SW 1271 (cell line): ENCODE results near the gene TNFRSF19.

Source experiments
- DNase-seq, 2 experiments: peaks; one replicate each; lab custom pipeline; 2025; lab: John Stamatoyannopoulos, UW

Gene TNFRSF19

DNA sequence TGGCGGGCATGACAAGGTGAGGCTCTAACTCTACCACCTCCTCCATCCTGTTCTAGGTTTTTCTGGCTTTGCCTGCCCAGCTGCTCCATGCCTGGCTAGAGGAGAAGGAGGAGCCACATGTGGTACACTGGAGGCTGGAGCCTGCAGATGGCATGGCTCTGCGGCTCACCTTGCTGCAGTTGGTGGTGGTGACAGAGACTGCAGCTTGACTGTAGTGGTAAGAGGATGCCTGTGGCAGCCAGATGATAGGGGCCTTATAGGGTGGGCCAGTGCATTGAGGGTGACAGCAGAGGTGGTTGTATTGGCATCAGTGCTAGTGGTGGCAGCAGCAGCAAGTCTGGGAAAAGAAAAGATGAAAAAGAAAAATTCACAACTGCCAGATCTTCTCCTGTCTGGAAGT is 146.2 kb downstream of the TNFRSF19 start:
- DNase-seq: no peak

DNA sequence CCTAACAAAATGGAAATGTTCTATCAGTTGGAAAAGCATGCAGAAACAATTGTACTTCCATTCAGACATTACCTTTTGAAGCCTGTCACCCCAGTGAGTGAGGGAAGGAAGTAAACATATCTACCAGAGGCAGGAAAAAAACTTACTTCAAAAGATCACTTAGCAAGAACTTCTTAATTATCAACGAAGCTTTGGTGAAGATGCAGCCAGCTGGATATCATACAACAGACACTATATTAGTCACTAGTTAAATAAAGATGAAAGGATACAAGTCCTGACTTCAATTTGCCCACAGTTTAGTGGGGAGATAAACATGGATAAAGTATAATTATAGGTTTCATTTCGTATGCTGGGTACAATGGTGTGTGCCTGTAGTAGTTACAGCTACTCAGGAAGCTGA is 148.8 kb downstream of the TNFRSF19 start:
- no peak for DNase-seq

DNA sequence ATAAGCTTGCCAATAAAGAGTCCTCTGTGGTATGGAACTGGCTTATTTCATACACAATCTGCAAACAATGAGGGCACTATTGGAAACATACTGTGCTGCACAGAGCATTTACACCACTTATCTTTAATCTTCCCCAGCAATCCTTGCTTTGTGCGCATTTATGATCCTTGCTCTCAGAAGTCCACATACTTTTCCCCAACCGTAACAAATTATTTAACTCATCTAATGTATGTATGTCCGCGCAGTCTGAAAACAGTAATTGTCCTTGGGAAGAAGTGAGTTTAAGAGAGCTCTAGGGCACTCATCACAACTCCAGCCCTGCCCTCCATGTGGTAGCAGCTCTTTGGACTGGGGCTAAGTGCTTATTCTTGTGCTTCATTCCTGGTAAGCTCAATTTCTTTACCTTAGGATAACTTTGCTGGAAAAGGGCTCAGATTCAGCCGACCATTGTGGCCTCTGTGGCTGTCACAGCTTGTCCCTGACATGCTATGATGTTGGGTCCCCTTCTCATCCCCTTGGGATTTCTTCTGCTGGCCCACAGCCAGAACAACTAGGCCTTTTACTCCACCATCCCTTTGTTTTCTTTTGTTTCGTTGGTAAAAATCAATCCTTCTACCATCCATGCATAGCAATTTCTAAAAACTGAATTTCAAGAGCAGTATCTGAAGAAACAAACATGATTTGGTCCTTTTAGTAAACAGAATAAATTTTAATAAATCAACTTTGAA is 152.7 kb downstream of the TNFRSF19 start:
- no peak for DNase-seq

DNA sequence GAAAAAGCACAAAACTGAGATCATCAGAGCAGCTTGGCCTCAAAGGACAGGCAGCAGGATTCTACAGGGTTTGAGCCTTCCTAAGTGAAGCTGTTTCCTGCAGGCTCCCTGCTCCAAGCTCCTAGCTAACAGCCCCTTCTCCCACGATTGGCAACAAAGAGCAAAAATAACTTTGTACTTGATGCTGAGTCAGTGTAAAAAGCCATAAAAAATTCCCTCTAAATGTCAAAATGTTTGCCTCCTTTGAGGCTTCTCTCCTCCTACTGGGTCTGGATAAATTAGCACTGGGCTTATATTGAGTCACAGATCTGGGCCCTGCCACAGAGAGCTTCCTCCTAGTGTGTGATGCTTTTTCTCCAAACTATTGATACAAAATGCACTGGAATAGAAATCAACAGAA is 153.3 kb downstream of the TNFRSF19 start:
- no peak for DNase-seq

DNA sequence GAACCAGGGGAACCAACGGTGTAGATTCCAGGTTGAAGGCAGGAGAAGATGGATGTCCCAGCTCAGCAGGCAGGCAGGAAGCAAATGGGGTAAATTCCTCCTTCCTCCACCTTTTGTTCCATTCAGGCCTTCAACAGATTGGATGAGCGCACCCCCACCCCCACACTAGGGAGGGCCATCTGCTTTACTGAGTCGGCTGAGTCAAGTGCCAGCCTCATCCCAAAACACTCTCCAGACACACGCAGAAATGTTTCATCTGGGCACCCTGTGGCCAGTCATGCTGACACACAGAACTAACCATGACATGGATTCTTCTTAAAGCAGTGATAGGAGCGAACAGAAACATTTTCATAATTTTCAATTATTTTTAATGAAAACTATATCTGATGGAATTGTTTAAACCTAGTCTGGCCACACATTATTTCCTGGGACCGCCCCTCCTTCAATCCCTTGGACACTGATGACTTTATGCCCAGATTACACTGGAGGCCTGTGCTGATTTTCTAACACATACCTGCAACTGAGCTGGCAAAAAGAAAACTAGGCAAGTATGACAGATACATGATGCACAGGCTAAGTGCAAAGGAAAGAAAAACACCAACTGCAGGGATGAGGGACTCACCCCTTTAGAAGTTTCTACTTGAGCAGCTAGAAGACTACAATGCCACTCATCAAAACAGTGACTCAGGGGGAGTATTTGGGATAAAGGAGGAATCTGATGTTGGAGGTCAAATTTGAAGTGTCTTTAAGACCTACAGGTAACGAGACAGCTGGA is 154.2 kb downstream of the TNFRSF19 start:
- DNase-seq: no peak
